SH-SY5Y (cell line): ENCODE results near the gene SLC39A11.

ENCODE experiments used
- GATA2 ChIP-seq: IDR thresholded peaks from 2 replicates; pipeline ENCODE4 v1.6.1; 2011; ENCODE audit warnings: mild to moderate bottlenecking, low read depth, low read length
- GATA3 ChIP-seq: IDR thresholded peaks from 2 replicates; pipeline ENCODE4 v1.6.1; 2011; ENCODE audit warnings: low read depth, mild to moderate bottlenecking, low read length, moderate library complexity

SLC39A11 gene

GRCh38 chr17:72646176-72646575 lies 446.3 kb downstream of the SLC39A11 start:
- TF ChIP-seq GATA2: no peak
- no peak for TF ChIP-seq GATA3

GRCh38 chr17:72644492-72644891 lies 448.0 kb downstream of the SLC39A11 start:
- no peak for TF ChIP-seq GATA3

- no peak for TF ChIP-seq GATA2
- TF ChIP-seq GATA3: no peak
Observed at GRCh38 chr17:72643575-72644216, 448.8 kb downstream of the SLC39A11 start.

GRCh38 chr17:72642720-72643119 lies 449.8 kb downstream of the SLC39A11 start:
- TF ChIP-seq GATA2 (no peak), GATA3 (no peak)

GRCh38 chr17:72640415-72641165 lies 451.9 kb downstream of the SLC39A11 start:
- TF ChIP-seq GATA3 (no peak), GATA2 (no peak)

- no peak for TF ChIP-seq GATA3
- TF ChIP-seq GATA2: no peak
Observed at GRCh38 chr17:72639711-72640110, 452.8 kb downstream of the SLC39A11 start.

- TF ChIP-seq GATA3 (no peak), GATA2 (no peak)
Observed at GRCh38 chr17:72635034-72635635, 457.4 kb downstream of the SLC39A11 start.

GRCh38 chr17:72634621-72635020 lies 457.9 kb downstream of the SLC39A11 start:
- TF ChIP-seq GATA2: no peak

- TF ChIP-seq GATA2 (no peak), GATA3 (no peak)
Observed at GRCh38 chr17:72631949-72632684, 460.4 kb downstream of the SLC39A11 start.

GRCh38 chr17:72631568-72631948 lies 460.9 kb downstream of the SLC39A11 start:
- TF ChIP-seq GATA3 (no peak), GATA2 (no peak)

- TF ChIP-seq GATA2 (no peak), GATA3 (no peak)
Observed at GRCh38 chr17:72624652-72625051, 467.8 kb downstream of the SLC39A11 start.

- TF ChIP-seq GATA3 (no peak), GATA2 (no peak)
Observed at GRCh38 chr17:72624226-72624625, 468.3 kb downstream of the SLC39A11 start.

GRCh38 chr17:72622661-72623433 lies 469.6 kb downstream of the SLC39A11 start:
- no peak for TF ChIP-seq GATA2
- no peak for TF ChIP-seq GATA3

GRCh38 chr17:72619976-72620650 lies 472.4 kb downstream of the SLC39A11 start:
- TF ChIP-seq GATA2 (no peak), GATA3 (no peak)
